OCI-LY3 (cell line): ENCODE results near the gene TDRD1.
"Not testable (repeated sequence)": the region's sequence is repeated elsewhere in the genome, so short reads cannot be mapped to it uniquely, and the experiment has no call there.

ENCODE experiments used
- CTCF ChIP-seq: fragments of 200-600, 300-600 bp; sonication (generic); IDR thresholded peaks from 2 replicates; pipeline ENCODE4 v1.5.1; 2014; ENCODE audit warnings: antibody characterized with exemption, low read length, low read depth
- EZH2phosphoT487 ChIP-seq: fragments of 200-600 bp; shearing (Covaris generic); IDR thresholded peaks from 2 replicates; pipeline ENCODE4 v1.6.1; 2018; ENCODE audit warnings: antibody characterized with exemption, mixed run types, low read depth

DNA sequence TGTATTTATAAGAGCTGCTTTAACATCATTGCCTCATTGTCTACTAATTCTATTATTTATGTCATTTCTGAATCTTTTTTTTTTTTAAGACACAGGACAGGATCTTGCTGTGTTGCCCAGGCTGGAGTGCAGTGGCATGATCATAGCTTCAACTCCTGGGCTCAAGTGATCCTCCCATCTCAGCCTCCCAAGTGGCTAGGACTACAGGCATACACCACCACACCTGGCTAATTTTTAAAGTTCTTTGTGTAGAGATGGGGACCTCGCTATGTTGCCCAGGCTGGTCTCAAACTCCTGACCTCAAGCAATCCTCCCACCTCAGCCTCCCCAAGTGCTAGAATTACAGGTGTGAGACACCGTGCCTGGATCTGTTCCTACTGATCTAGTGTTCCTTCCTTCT, 38.3 kb upstream of the TDRD1 start:
- TF ChIP-seq CTCF, EZH2phosphoT487: not testable (repeated sequence)
